COR-L47 (cell line): Measurements from ENCODE around the gene RAB6A.

Source experiments
- DNase-seq: peaks from one replicate; lab custom pipeline; 2025; lab: John Stamatoyannopoulos, UW

Gene RAB6A

GRCh38 chr11:73653996-73654395 is 106.9 kb downstream of the RAB6A start:
- DNase-seq: no peak

GRCh38 chr11:73652856-73653559 is 107.9 kb downstream of the RAB6A start:
- DNase-seq: no peak

GRCh38 chr11:73652046-73652730 is 108.7 kb downstream of the RAB6A start:
- peak; percentile 12 for DNase-seq

- no peak for DNase-seq
Measured at GRCh38 chr11:73651661-73652045, 109.2 kb downstream of the RAB6A start.

GRCh38 chr11:73651252-73651651 is 109.6 kb downstream of the RAB6A start:
- DNase-seq: no peak

- no peak for DNase-seq
Measured at GRCh38 chr11:73650400-73650799, 110.5 kb downstream of the RAB6A start.

- DNase-seq: no peak
Measured at GRCh38 chr11:73649206-73649605, 111.7 kb downstream of the RAB6A start.

GRCh38 chr11:73648571-73649046 is 112.3 kb downstream of the RAB6A start:
- DNase-seq: no peak

- DNase-seq: no peak
Measured at GRCh38 chr11:73648121-73648520, 112.8 kb downstream of the RAB6A start.

- peak; percentile 94 for DNase-seq
Measured at GRCh38 chr11:73647459-73648100, 113.3 kb downstream of the RAB6A start.

GRCh38 chr11:73645972-73646631 is 114.8 kb downstream of the RAB6A start, which contains the start of gene PLEKHB1:
Gene PLEKHB1 (plus strand): TSS chr11:73646581. CDS start chr11:73646609, 28 bp downstream.
- no peak for DNase-seq

GRCh38 chr11:73645121-73645969 is 115.5 kb downstream of the RAB6A start:
- no peak for DNase-seq

GRCh38 chr11:73641668-73642067 is 119.2 kb downstream of the RAB6A start:
- DNase-seq: no peak

- no peak for DNase-seq
Measured at GRCh38 chr11:73640592-73640991, 120.3 kb downstream of the RAB6A start.

GRCh38 chr11:73637012-73637411 is 123.9 kb downstream of the RAB6A start:
- DNase-seq: no peak

GRCh38 chr11:73636249-73636648 is 124.6 kb downstream of the RAB6A start:
- DNase-seq: no peak

- DNase-seq: no peak
Measured at GRCh38 chr11:73635721-73636120, 125.2 kb downstream of the RAB6A start.

GRCh38 chr11:73633999-73634398 is 126.9 kb downstream of the RAB6A start:
- no peak for DNase-seq

- DNase-seq: no peak
Measured at GRCh38 chr11:73632996-73633395, 127.9 kb downstream of the RAB6A start.

GRCh38 chr11:73629907-73630306 is 131.0 kb downstream of the RAB6A start:
- DNase-seq: no peak

GRCh38 chr11:73625696-73626318 is 135.1 kb downstream of the RAB6A start:
- peak; percentile 63 for DNase-seq
